T-helper 2 cell treated with Interferon-gamma antibody and Interleukin-4, amounts not matched to agents 100 ng/mL and 5 ng/mL, for 36 hours (primary cell): ENCODE measurements around the gene PCIF1. TPM values are rescaled to one million over a fixed set of nuclear protein-coding genes. Genes with fewer than 3 reads are reported as not detected.

Experiments
- intact Hi-C: fragments of 100-400 bp; cut with micrococcal nuclease; formaldehyde crosslinking; loops from one replicate; pipeline ENCODE4 v1.15.1; 2023
- total RNA-seq: library from RNA; stranded (reverse); gene quantifications from 2 replicates; pipeline ENCODE4 v1.2.3, GENCODE V29; 2022

The PCIF1 gene
- total RNA-seq, 1 donor from 2014 or later = 37.1 TPM

GRCh38 chr20:45921337-45922189, 12.9 kb upstream of the PCIF1 start:
- intact Hi-C loops = no loop called here

GRCh38 chr20:45924391-45925261, 9.9 kb upstream of the PCIF1 start:
- intact Hi-C loops = no loop called here

GRCh38 chr20:45925821-45926506, 8.5 kb upstream of the PCIF1 start:
- intact Hi-C loops = no loop called here

GRCh38 chr20:45926731-45927070, 7.8 kb upstream of the PCIF1 start:
- intact Hi-C loops = no loop called here

GRCh38 chr20:45927071-45927878, 7.2 kb upstream of the PCIF1 start:
- intact Hi-C loops = no loop called here

- intact Hi-C loops = loop anchor here (5.0 kb wide), 1 partner anchor 119 kb away; the partner anchor contains the start of gene UBE2C
These were observed 2.8 kb upstream of the PCIF1 start for GRCh38 chr20:45931680-45932079.

GRCh38 chr20:45933266-45934045, 1.0 kb upstream of the PCIF1 start:
- intact Hi-C loops = loop anchor here (1.0 to 5.0 kb wide), 4 partner anchors 42 to 142 kb away; partner anchors contain the start of genes CTSA, DNTTIP1, NEURL2 and UBE2C

- intact Hi-C loops = loop anchor here (1.0 to 5.0 kb wide), 3 partner anchors 43 to 135 kb away; partner anchors contain the start of genes CTSA, NEURL2 and UBE2C
These were observed 367 bp upstream of the PCIF1 start for GRCh38 chr20:45934046-45934585.

- intact Hi-C loops = loop anchor here (1.0 to 2.0 kb wide), 5 partner anchors 24 to 137 kb away; partner anchors contain the start of genes ACOT8, ZNF335, ZSWIM1 and ZSWIM3
These were observed 1.0 kb downstream of the PCIF1 start for GRCh38 chr20:45935416-45936046.

GRCh38 chr20:45937765-45938164, 3.3 kb downstream of the PCIF1 start:
- intact Hi-C loops = no loop called here

- intact Hi-C loops = no loop called here
These were observed 4.4 kb downstream of the PCIF1 start for GRCh38 chr20:45938727-45939438.

- intact Hi-C loops = no loop called here
These were observed 5.6 kb downstream of the PCIF1 start for GRCh38 chr20:45940053-45940452.

- intact Hi-C loops = no loop called here
These were observed 6.0 kb downstream of the PCIF1 start for GRCh38 chr20:45940469-45940868.

- intact Hi-C loops = no loop called here
These were observed 9.1 kb downstream of the PCIF1 start for GRCh38 chr20:45943613-45944012.

GRCh38 chr20:45944151-45944964, 9.9 kb downstream of the PCIF1 start:
- intact Hi-C loops = no loop called here

- intact Hi-C loops = no loop called here
These were observed 10.6 kb downstream of the PCIF1 start for GRCh38 chr20:45944965-45945677.

- intact Hi-C loops = no loop called here
These were observed 11.2 kb downstream of the PCIF1 start for GRCh38 chr20:45945678-45946148.
